Activated CD4-positive, alpha-beta T cell treated with anti-CD3 and anti-CD28 coated beads for 48 hours (primary cell): ENCODE measurements around the gene CASTOR1.

ENCODE experiments used
- DNase-seq: peaks from one replicate; pipeline ENCODE4 v3.0.0-alpha.2; 2020

CASTOR1 gene

GRCh38 chr22:30297991-30298701, 8.8 kb upstream of the CASTOR1 start:
- DNase-seq, result no peak

- no peak for DNase-seq
These were observed 8.1 kb upstream of the CASTOR1 start for GRCh38 chr22:30297276-30297990.

- no peak for DNase-seq
These were observed 7.5 kb upstream of the CASTOR1 start for GRCh38 chr22:30296833-30297232.

- DNase-seq, result no peak
These were observed 7.0 kb upstream of the CASTOR1 start for GRCh38 chr22:30296324-30296723.

- DNase-seq, result no peak
These were observed 6.3 kb upstream of the CASTOR1 start for GRCh38 chr22:30295576-30295975.

GRCh38 chr22:30294830-30295229, 5.5 kb upstream of the CASTOR1 start:
- DNase-seq, result no peak

GRCh38 chr22:30294066-30294465, 4.8 kb upstream of the CASTOR1 start:
- DNase-seq, result no peak

- no peak for DNase-seq
These were observed 3.7 kb upstream of the CASTOR1 start for GRCh38 chr22:30293026-30293425.

GRCh38 chr22:30292069-30292970, 3.0 kb upstream of the CASTOR1 start:
- no peak for DNase-seq

GRCh38 chr22:30291058-30291892, 2.0 kb upstream of the CASTOR1 start:
- DNase-seq, result no peak

GRCh38 chr22:30290342-30291057, 1.2 kb upstream of the CASTOR1 start:
- no peak for DNase-seq

- DNase-seq, result no peak
These were observed 642 bp upstream of the CASTOR1 start for GRCh38 chr22:30289980-30290313.

GRCh38 chr22:30288419-30289140, 725 bp downstream of the CASTOR1 start:
- no peak for DNase-seq

GRCh38 chr22:30287648-30288418, 1.5 kb downstream of the CASTOR1 start:
- DNase-seq, result peak; percentile 94

- peak; percentile 93 for DNase-seq
These were observed 2.3 kb downstream of the CASTOR1 start for GRCh38 chr22:30286813-30287647.

- DNase-seq, result no peak
These were observed 3.0 kb downstream of the CASTOR1 start for GRCh38 chr22:30286331-30286730.

GRCh38 chr22:30285846-30286200, 3.5 kb downstream of the CASTOR1 start:
- DNase-seq, result no peak

GRCh38 chr22:30285176-30285845, 4.0 kb downstream of the CASTOR1 start:
- no peak for DNase-seq

- DNase-seq, result no peak
These were observed 4.6 kb downstream of the CASTOR1 start for GRCh38 chr22:30284666-30285065.
